Measurements from ENCODE around the gene ZSWIM7.
"Not testable (repeated sequence)": the region's sequence is repeated elsewhere in the genome, so short reads cannot be mapped to it uniquely, and the experiment has no call there.

The ZSWIM7 gene

GRCh38 chr17:15998031-15998562 is 1.4 kb downstream of the ZSWIM7 start:
- DNase-seq, result no peak

GRCh38 chr17:15996322-15996721 is 3.2 kb downstream of the ZSWIM7 start:
- DNase-seq, result no peak

- no peak for DNase-seq
Observed at GRCh38 chr17:15981646-15982580, 17.6 kb downstream of the ZSWIM7 start.

GRCh38 chr17:15981208-15981607 is 18.3 kb downstream of the ZSWIM7 start:
- no peak for DNase-seq

- DNase-seq, result not testable (repeated sequence)
Observed at GRCh38 chr17:15979013-15979412, 20.5 kb downstream of the ZSWIM7 start.

GRCh38 chr17:15978606-15979005 is 20.9 kb downstream of the ZSWIM7 start:
- no peak for DNase-seq

- DNase-seq, result no peak
Observed at GRCh38 chr17:15977894-15978293, 21.6 kb downstream of the ZSWIM7 start.

- no peak for DNase-seq
Observed at GRCh38 chr17:15973834-15974233, 25.7 kb downstream of the ZSWIM7 start.

GRCh38 chr17:15973016-15973415 is 26.5 kb downstream of the ZSWIM7 start:
- no peak for DNase-seq

GRCh38 chr17:15972497-15972951 is 27.0 kb downstream of the ZSWIM7 start:
- DNase-seq, result no peak

- no peak for DNase-seq
Observed at GRCh38 chr17:15971882-15972281, 27.6 kb downstream of the ZSWIM7 start.

- DNase-seq, result no peak
Observed at GRCh38 chr17:15971098-15971678, 28.3 kb downstream of the ZSWIM7 start.

GRCh38 chr17:15970500-15970899 is 29.0 kb downstream of the ZSWIM7 start:
- DNase-seq, result no peak

GRCh38 chr17:15969463-15969862 is 30.0 kb downstream of the ZSWIM7 start:
- no peak for DNase-seq

GRCh38 chr17:15967706-15968399 is 31.7 kb downstream of the ZSWIM7 start:
- DNase-seq, result no peak

GRCh38 chr17:15966879-15967248 is 32.6 kb downstream of the ZSWIM7 start:
- DNase-seq, result no peak

GRCh38 chr17:15966183-15966878 is 33.2 kb downstream of the ZSWIM7 start:
- no peak for DNase-seq

GRCh38 chr17:15965528-15965927 is 34.0 kb downstream of the ZSWIM7 start:
- no peak for DNase-seq

- no peak for DNase-seq
Observed at GRCh38 chr17:15963670-15964110, 35.8 kb downstream of the ZSWIM7 start.

GRCh38 chr17:15958484-15958854 is 41.0 kb downstream of the ZSWIM7 start:
- DNase-seq, result no peak

GRCh38 chr17:15957608-15958307 is 41.7 kb downstream of the ZSWIM7 start:
- no peak for DNase-seq

- DNase-seq, result no peak
Observed at GRCh38 chr17:15957206-15957605, 42.3 kb downstream of the ZSWIM7 start.
